HepG2 (cell line): ENCODE results near the gene ALDH4A1. TPM values are rescaled to one million over a fixed set of nuclear protein-coding genes. Genes with fewer than 3 reads are reported as not detected.

Experiments used
- BRD4 ChIP-seq: sonication (generic); formaldehyde crosslinking; IDR thresholded peaks from 2 replicates; pipeline ENCODE4 v1.4.0; 2020; ENCODE audit warnings: missing genetic modification reagents
- ELF4 ChIP-seq: sonication (generic); formaldehyde crosslinking; IDR thresholded peaks from 2 replicates; pipeline ENCODE4 v1.5.0; 2020; ENCODE audit warnings: missing genetic modification reagents, mild to moderate bottlenecking, moderate library complexity, borderline replicate concordance
- FIP1L1 ChIP-seq: fragments of 200-400 bp; formaldehyde crosslinking; IDR thresholded peaks from 2 replicates; pipeline ENCODE4 v1.6.1; 2018; ENCODE audit warnings: low read depth, mild to moderate bottlenecking, low read length, moderate library complexity, borderline replicate concordance; ENCODE audit not compliant: insufficient read depth
- FOXP1 ChIP-seq, 2 experiments: fragments of 450-650 bp in 1 of 2; IDR thresholded peaks; 2 replicates each; pipeline ENCODE4 v1.6.1; 2017 to 2018; ENCODE audit warnings: antibody characterized with exemption in 1 of 2
- KLF6 ChIP-seq: IDR thresholded peaks from 2 replicates; pipeline ENCODE4 v1.8.0; 2016; ENCODE audit warnings: missing biosample characterization, missing genetic modification reagents
- MAFG ChIP-seq: sonication (generic); formaldehyde crosslinking; IDR thresholded peaks from 2 replicates; pipeline ENCODE4 v1.5.1; 2020; ENCODE audit warnings: mild to moderate bottlenecking, missing genetic modification reagents
- POGZ ChIP-seq: sonication (generic); formaldehyde crosslinking; IDR thresholded peaks from 2 replicates; pipeline ENCODE4 v1.4.0; 2020; ENCODE audit warnings: mild to moderate bottlenecking, missing genetic modification reagents
- SOX13 ChIP-seq, 3 experiments: fragments of 450-650 bp in 1 of 3; sonication (generic) in 1 of 3; formaldehyde crosslinking in 1 of 3; IDR thresholded peaks in 2 of 3; conservative IDR thresholded peaks in 1 of 3; 2 replicates each; pipeline versions ENCODE4 v1.5.0 to v1.6.1; 2016 to 2020; ENCODE audit warnings: antibody characterized with exemption in 1 of 3, mild to moderate bottlenecking in 1 of 3, missing compliant biosample characterization in 1 of 3, missing genetic modification reagents in 1 of 3, moderate library complexity in 1 of 3
- YY1 ChIP-seq: IDR thresholded peaks from 2 replicates; pipeline ENCODE4 v1.6.1; 2011; ENCODE audit warnings: low read length, low read depth, moderate library complexity, mild to moderate bottlenecking; ENCODE audit not compliant: insufficient read depth, insufficient replicate concordance
- ZNF205 ChIP-seq: IDR thresholded peaks from 2 replicates; pipeline ENCODE4 v1.6.1; 2018; ENCODE audit warnings: missing biosample characterization, missing genetic modification reagents
- ZNF646 ChIP-seq: sonication (generic); formaldehyde crosslinking; IDR thresholded peaks from 2 replicates; pipeline ENCODE4 v1.9.0; 2021; ENCODE audit warnings: mild to moderate bottlenecking, missing genetic modification reagents
- ZNF747 ChIP-seq: sonication (generic); formaldehyde crosslinking; IDR thresholded peaks from 2 replicates; pipeline ENCODE4 v1.8.1; 2023; ENCODE audit warnings: missing genetic modification reagents, mild to moderate bottlenecking, borderline replicate concordance
- ZNF768 ChIP-seq: sonication (generic); formaldehyde crosslinking; IDR thresholded peaks from 2 replicates; pipeline ENCODE4 v1.4.0; 2020; ENCODE audit warnings: missing genetic modification reagents
- ZNF782 ChIP-seq: sonication (generic); formaldehyde crosslinking; IDR thresholded peaks from 2 replicates; pipeline ENCODE4 v1.4.0; 2020; ENCODE audit warnings: missing genetic modification reagents, mild to moderate bottlenecking, borderline replicate concordance
- ZNF878 ChIP-seq: sonication (generic); formaldehyde crosslinking; IDR thresholded peaks from 2 replicates; pipeline ENCODE4 v1.8.1; 2023; ENCODE audit warnings: mild to moderate bottlenecking, missing genetic modification reagents, moderate library complexity
- ZNF879 ChIP-seq: sonication (generic); formaldehyde crosslinking; IDR thresholded peaks from 2 replicates; pipeline ENCODE4 v1.8.1; 2023; ENCODE audit warnings: missing genetic modification reagents
- polyA plus RNA-seq, 8 experiments: library from polyadenylated mRNA; depleted of rRNA in 3 of 8; stranded (reverse) in 7 of 8; unstranded in 1 of 8; fragments of >200 nt; fragmentation: Illumina TruSeq in 4 of 8; extraction: Trizol in 4 of 8; gene quantifications; 2 replicates each; pipeline versions ENCODE4 v1.2.1 to v1.2.3, GENCODE V29; 2011 to 2016; ENCODE audit warnings: low read depth in 4 of 8, missing spikeins in 1 of 8, mixed read lengths in 1 of 8; ENCODE audit not compliant: insufficient read depth in 1 of 8
- total RNA-seq, 5 experiments: library from RNA; depleted of rRNA; stranded (reverse); fragments of >200 nt; fragmentation: Illumina TruSeq; extraction: Trizol; gene quantifications; 2 replicates each; pipeline ENCODE4 v1.2.3, GENCODE V29; 2016; ENCODE audit warnings: low read depth in 1 of 5
- TF ChIP-seq, protein P1 (sequence below): sonication (generic); formaldehyde crosslinking; IDR thresholded peaks from 2 replicates; pipeline ENCODE4 v1.4.0; 2020; ENCODE audit warnings: missing genetic modification reagents, mild to moderate bottlenecking, borderline replicate concordance
- TF ChIP-seq, protein P2 (sequence below): sonication (generic); formaldehyde crosslinking; IDR thresholded peaks from 2 replicates; pipeline ENCODE4 v1.8.0; 2023; ENCODE audit warnings: mild to moderate bottlenecking, missing genetic modification reagents

The ALDH4A1 gene
- total and polyA plus RNA-seq, 2 of the 13 experiments (the other 11 are each of a cell fraction or from before 2014, with no cell fraction given) = 76.4 to 240 TPM

DNA sequence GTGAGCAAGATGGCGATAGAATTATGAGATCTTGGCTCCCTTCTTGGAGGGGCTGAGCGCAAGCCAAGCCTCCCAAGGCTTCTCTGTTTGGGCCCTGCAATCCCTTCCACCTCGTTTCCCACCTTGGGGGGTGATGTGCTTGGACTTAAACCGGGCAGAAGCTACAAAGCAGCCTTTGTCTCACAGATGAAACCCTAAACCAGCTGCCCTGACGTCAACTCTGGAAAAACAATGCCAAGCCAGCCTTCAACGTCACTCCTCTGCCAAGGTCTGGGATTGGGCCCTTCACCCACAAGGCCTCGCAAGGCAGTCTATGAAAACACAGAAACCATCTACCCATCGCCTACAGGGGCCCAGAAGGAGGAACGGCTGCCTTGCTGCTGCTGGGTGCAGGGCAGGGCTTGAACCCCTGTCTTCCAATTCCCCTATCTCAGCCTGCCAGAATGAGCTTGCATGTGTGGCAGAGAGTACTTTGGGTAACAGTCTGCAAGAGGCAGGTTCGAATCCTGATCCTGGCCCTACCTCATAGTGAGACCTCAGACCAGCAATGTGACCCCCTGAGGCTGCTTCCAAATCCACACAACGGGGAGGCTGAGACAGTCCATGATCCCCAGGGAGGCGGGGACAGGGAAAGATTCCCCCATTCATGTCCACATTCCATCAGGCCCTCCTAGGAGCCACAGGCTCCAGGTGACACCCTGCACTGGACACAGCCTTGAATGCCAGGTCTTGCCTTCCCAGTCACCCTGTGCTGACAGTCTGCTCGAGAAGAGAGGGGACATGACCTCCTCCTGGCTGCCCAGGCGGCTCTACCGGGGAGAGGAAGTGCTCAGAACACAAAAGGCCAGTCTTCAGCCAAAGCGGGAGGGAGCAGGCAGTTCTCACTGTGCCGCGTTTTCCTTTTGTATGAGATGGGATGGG is 39.1 kb upstream of the ALDH4A1 start (continued):
- no peak for TF ChIP-seq ZNF646 (CRISPR knock-in tag)
- no peak for TF ChIP-seq FIP1L1
- TF ChIP-seq ZNF205 (CRISPR knock-in tag) = no peak
- no peak for TF ChIP-seq BRD4
- TF ChIP-seq ZNF768 (CRISPR knock-in tag) = peak; percentile 91
- no peak for TF ChIP-seq MAFG
- TF ChIP-seq ZNF878 (CRISPR knock-in tag) = no peak
- TF ChIP-seq FOXP1 (IDR thresholded peaks at IDR 0.05) = no peak
- no peak for TF ChIP-seq FOXP1 (CRISPR knock-in tag; IDR thresholded peaks at IDR 0.05)
- TF ChIP-seq, protein P1, sequence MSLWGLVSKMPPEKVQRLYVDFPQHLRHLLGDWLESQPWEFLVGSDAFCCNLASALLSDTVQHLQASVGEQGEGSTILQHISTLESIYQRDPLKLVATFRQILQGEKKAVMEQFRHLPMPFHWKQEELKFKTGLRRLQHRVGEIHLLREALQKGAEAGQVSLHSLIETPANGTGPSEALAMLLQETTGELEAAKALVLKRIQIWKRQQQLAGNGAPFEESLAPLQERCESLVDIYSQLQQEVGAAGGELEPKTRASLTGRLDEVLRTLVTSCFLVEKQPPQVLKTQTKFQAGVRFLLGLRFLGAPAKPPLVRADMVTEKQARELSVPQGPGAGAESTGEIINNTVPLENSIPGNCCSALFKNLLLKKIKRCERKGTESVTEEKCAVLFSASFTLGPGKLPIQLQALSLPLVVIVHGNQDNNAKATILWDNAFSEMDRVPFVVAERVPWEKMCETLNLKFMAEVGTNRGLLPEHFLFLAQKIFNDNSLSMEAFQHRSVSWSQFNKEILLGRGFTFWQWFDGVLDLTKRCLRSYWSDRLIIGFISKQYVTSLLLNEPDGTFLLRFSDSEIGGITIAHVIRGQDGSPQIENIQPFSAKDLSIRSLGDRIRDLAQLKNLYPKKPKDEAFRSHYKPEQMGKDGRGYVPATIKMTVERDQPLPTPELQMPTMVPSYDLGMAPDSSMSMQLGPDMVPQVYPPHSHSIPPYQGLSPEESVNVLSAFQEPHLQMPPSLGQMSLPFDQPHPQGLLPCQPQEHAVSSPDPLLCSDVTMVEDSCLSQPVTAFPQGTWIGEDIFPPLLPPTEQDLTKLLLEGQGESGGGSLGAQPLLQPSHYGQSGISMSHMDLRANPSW (CRISPR knock-in tag) = no peak
- TF ChIP-seq YY1 = no peak
- TF ChIP-seq ZNF879 (CRISPR knock-in tag) = no peak
- TF ChIP-seq SOX13 (IDR thresholded peaks at IDR 0.05) = no peak
- TF ChIP-seq SOX13 (CRISPR knock-in tag; conservative IDR thresholded peaks at IDR 0.05 in 1 of 2, IDR thresholded peaks at IDR 0.05 in 1 of 2) = peak in 1 of 2 experiments; percentile 62; a peak in 2 of 4 replicates
- TF ChIP-seq POGZ = peak; percentile 33; the same call in 1 of the 2 replicates
- no peak for TF ChIP-seq ZNF782 (CRISPR knock-in tag)
- no peak for TF ChIP-seq ELF4 (CRISPR knock-in tag)
- TF ChIP-seq, protein P2, sequence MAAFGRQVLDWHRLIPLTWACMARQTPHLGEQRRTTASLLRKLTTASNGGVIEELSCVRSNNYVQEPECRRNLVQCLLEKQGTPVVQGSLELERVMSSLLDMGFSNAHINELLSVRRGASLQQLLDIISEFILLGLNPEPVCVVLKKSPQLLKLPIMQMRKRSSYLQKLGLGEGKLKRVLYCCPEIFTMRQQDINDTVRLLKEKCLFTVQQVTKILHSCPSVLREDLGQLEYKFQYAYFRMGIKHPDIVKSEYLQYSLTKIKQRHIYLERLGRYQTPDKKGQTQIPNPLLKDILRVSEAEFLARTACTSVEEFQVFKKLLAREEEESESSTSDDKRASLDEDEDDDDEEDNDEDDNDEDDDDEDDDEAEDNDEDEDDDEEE (CRISPR knock-in tag) = no peak
- TF ChIP-seq ZNF747 (CRISPR knock-in tag) = no peak
- TF ChIP-seq KLF6 (CRISPR knock-in tag) = no peak
